Glomerular visceral epithelial cell (primary cell): Measurements from ENCODE around the gene SYCE1L.
"Not testable (repeated sequence)": the region's sequence is repeated elsewhere in the genome, so short reads cannot be mapped to it uniquely, and the experiment has no call there.

ENCODE experiments used
- DNase-seq: peaks from one replicate; pipeline ENCODE4 v3.0.0-alpha.2; 2016; ENCODE audit errors: extremely low spot score

Gene SYCE1L

GRCh38 chr16:77199211-77199610 is at the start of gene SYCE1L:
Gene SYCE1L (plus strand): TSS chr16:77199408. CDS start chr16:77199452, 44 bp downstream.
- no peak for DNase-seq

- no peak for DNase-seq
These were observed 41.7 kb upstream of the SYCE1L start for GRCh38 chr16:77157346-77158058.

GRCh38 chr16:77158293-77158692 is 40.9 kb upstream of the SYCE1L start:
- no peak for DNase-seq

GRCh38 chr16:77165006-77165405 is 34.2 kb upstream of the SYCE1L start:
- DNase-seq = no peak

GRCh38 chr16:77165536-77166236 is 33.5 kb upstream of the SYCE1L start:
- not testable (repeated sequence) for DNase-seq

GRCh38 chr16:77166726-77167125 is 32.5 kb upstream of the SYCE1L start:
- DNase-seq = no peak

GRCh38 chr16:77168901-77169300 is 30.3 kb upstream of the SYCE1L start:
- DNase-seq = no peak

GRCh38 chr16:77169650-77170236 is 29.5 kb upstream of the SYCE1L start:
- peak; percentile 36 for DNase-seq

GRCh38 chr16:77170805-77171204 is 28.4 kb upstream of the SYCE1L start:
- DNase-seq = no peak

GRCh38 chr16:77171745-77172635 is 27.2 kb upstream of the SYCE1L start:
- DNase-seq = peak; percentile 59

- DNase-seq = no peak
These were observed 26.3 kb upstream of the SYCE1L start for GRCh38 chr16:77172951-77173350.

GRCh38 chr16:77183137-77183536 is 16.1 kb upstream of the SYCE1L start:
- no peak for DNase-seq

- DNase-seq = not testable (repeated sequence)
These were observed 12.9 kb upstream of the SYCE1L start for GRCh38 chr16:77186298-77186697.

- no peak for DNase-seq
These were observed 9.1 kb upstream of the SYCE1L start for GRCh38 chr16:77190190-77190477.

- peak; percentile 97 for DNase-seq
These were observed 8.5 kb upstream of the SYCE1L start, which contains the start of gene MON1B for GRCh38 chr16:77190478-77191258. Gene MON1B (plus strand): TSS chr16:77191190. CDS start chr16:77191486, 296 bp downstream.

- DNase-seq = peak; percentile 11
These were observed 7.8 kb upstream of the SYCE1L start for GRCh38 chr16:77191259-77191969.

GRCh38 chr16:77193377-77193776 is 5.8 kb upstream of the SYCE1L start:
- no peak for DNase-seq

- DNase-seq = no peak
These were observed 4.6 kb upstream of the SYCE1L start for GRCh38 chr16:77194295-77195231.

GRCh38 chr16:77195411-77195810 is 3.8 kb upstream of the SYCE1L start:
- no peak for DNase-seq
